ENCODE results near the gene APBB2.

The APBB2 gene

GRCh38 chr4:41072021-41072777 is 142.1 kb downstream of the APBB2 start:
- no peak for TF ChIP-seq CTCF (IDR thresholded peaks at IDR 0.05; ENCODE audit: low read depth, low read length, missing control alignments)
- no peak for DNase-seq (ENCODE audit: extremely low read depth, low read depth)

DNA sequence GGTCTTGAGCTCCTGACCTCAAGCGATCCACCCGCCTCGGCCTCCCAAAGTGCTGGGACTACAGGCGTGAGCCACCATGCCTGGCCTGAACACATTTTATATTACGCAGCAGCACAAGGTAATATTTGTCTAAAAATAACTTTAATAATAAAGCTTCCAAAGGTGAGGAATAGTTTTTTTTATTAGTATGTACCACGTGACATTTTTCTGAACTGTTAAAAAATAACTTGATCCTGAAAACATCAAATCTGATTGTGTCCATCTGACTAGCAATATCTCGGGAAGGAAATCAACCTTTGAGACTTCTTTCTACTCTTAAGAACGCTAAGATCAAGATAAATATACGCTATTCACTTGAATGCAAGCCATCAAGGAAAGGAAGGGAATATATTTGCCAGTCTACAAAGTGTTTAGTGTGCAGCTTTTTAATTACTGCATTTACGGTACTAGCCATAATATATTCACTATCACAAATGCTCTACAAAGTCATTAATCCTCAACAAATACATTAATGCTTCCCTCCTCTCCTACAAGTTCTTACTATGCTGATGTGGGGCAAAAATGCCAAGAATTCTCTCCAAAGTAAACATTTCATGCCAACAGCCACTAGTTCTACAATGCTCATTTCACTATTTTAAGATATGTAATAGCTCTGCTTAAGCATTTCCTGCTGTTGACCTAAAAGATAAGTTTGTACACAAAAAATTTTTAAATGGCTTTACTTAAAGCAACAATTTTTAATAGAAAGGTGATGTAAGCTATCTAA is 143.6 kb downstream of the APBB2 start:
- TF ChIP-seq CTCF (IDR thresholded peaks at IDR 0.05; ENCODE audit: low read depth, low read length, missing control alignments), result no peak
- H3K4me3 ChIP-seq (replicated peaks; ENCODE audit: low read depth, low read length), result no peak overlapping the region
- DNase-seq (ENCODE audit: extremely low read depth, low read depth), result no peak

More at GRCh38 chr4:41072021-41072777, 142.1 kb downstream of the APBB2 start:
- H3K4me3 ChIP-seq (replicated peaks; ENCODE audit: low read depth, low read length), result no peak overlapping the region

- no peak for TF ChIP-seq CTCF (IDR thresholded peaks at IDR 0.05; ENCODE audit: low read depth, low read length, missing control alignments)
- DNase-seq (ENCODE audit: extremely low read depth, low read depth), result no peak
- no peak overlapping the region for H3K4me3 ChIP-seq (replicated peaks; ENCODE audit: low read depth, low read length)
Measured at GRCh38 chr4:41069838-41070237, 144.5 kb downstream of the APBB2 start.

- no peak overlapping the region for H3K4me3 ChIP-seq (replicated peaks; ENCODE audit: low read depth, low read length)
- no peak for TF ChIP-seq CTCF (IDR thresholded peaks at IDR 0.05; ENCODE audit: low read depth, low read length, missing control alignments)
Measured at GRCh38 chr4:41069257-41069656, 145.1 kb downstream of the APBB2 start.

DNA sequence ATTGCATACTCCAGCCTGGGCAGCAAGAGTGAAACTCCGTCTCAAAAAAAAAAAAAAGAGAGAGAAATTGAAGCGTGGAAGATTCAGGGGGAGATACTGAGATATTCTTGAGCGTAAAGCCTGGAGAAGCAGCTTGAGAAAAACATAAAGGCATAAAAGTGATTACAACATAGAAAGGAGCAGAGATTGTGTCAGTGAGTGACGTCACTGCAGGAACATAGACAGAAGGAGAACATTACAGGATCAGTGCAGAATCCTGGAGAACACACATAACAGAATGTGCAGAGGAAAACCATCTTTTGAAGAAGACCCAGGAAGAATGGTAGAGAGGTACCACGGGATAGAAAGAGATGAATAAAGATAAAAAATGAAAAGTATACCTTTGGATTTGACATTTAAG is 147.0 kb downstream of the APBB2 start:
- TF ChIP-seq CTCF (IDR thresholded peaks at IDR 0.05; ENCODE audit: low read depth, low read length, missing control alignments), result no peak
- DNase-seq (ENCODE audit: extremely low read depth, low read depth), result no peak
- H3K4me3 ChIP-seq (replicated peaks; ENCODE audit: low read depth, low read length), result no peak overlapping the region

More at GRCh38 chr4:41069257-41069656, 145.1 kb downstream of the APBB2 start:
- no peak for DNase-seq (ENCODE audit: extremely low read depth, low read depth)

DNA sequence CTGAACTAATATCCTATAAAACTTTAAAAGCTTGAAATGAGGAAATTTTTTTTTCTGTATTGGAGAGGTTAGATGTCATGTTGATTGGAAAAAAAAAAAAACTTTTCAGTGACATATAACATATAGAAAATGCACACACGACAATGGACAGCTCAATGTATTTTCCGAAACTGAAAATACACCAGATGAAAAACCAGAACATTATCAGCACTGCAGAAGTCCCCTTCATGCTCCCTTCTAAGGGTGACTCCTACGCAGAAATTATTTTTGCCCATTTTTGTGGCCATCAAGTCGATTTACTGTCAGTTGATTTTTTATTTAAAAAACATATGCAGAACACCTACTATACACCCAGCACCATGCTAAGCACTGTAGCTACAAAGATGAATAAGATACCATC is 148.3 kb downstream of the APBB2 start:
- no peak overlapping the region for H3K4me3 ChIP-seq (replicated peaks; ENCODE audit: low read depth, low read length)
- no peak for TF ChIP-seq CTCF (IDR thresholded peaks at IDR 0.05; ENCODE audit: low read depth, low read length, missing control alignments)
- DNase-seq (ENCODE audit: extremely low read depth, low read depth), result no peak
